ENCODE measurements around the gene SIK2.

GRCh38 chr11:111633756-111634362, 31.6 kb downstream of the SIK2 start:
- TF ChIP-seq CTCF (conservative IDR thresholded peaks at IDR 0.05; ENCODE audit: low read depth, low read length) (no peak), EZH2 (IDR thresholded peaks at IDR 0.05; ENCODE audit: low read length, unreplicated experiment) (no peak), EZH2phosphoT487 (IDR thresholded peaks at IDR 0.05; ENCODE audit: borderline replicate concordance, low read length) (no peak)

Measured in PC-3 (cell line).